Measurements from ENCODE around the gene EFCAB8.
"Not testable (repeated sequence)": the region's sequence is repeated elsewhere in the genome, so short reads cannot be mapped to it uniquely, and the experiment has no call there.

Gene EFCAB8

DNA sequence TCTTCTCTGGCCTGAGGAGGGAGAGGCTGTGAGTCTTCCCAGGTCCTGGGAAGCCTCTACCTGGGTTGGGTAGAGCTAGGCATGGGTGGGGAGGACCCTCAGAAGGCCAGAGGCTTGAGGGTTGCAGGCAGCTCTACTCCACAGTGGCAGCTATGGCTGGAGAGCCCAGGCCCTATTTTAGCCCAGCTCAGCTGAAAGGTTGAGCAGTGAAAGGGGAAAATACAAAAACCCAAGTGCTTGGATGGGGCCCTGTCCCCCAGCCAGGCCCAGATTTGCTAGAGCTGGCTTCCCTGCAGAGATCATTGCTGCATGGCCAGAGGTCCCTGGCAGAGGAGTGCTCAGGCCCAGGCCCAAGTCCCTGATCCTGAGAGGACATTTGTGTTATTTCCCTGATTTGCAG is 99.9 kb downstream of the EFCAB8 start:
- H3K36me3 Mint-ChIP-seq (ENCODE audit: low read depth) = peaks cover 4% of the 10 kb centered on the region
- ATAC-seq = no peak

DNA sequence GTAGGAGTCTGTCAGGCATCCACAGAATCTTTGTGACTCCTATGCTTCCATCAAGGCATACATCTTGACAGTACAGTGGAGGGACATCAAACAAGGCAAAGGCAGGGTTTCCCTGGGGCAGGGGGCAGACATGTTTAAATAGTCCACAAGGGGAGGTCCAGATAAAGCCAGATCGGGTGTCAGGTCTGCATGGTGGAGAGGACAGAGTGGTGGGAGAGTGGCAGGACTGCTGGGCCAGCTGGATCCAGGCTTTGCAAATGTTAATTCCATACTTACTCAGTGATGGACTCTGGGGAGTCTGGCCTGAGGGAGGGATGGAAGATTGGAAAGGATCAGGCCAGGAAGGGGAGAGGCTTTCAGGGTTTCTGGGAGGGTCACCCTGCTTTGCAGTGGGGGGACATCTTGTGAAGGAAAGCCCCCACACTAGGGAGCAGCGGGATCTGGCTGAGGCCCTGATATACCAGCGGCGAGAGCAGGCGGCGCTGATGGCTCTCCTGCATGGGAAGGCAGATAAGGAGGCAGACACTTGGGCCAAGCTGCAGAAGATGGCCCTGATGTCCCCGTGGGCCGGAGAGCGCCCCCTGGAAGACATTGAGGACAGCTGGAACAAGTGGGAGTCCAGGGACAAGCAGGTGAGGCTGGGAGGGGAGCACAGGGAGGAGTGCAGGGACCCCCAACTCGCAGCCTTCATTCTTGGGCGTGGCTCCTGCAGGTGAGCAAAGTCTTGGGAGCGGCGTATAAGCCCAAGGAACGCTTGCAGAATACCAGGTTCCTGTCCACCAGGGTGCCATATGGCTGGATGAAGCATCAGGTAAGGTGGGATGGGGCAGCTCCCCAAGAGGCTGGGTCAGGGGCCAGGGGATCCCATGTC is 100.9 kb downstream of the EFCAB8 start:
- DNase-seq = no peak
- H3K27ac Mint-ChIP-seq = no peak overlapping the region
- ATAC-seq = no peak

More for the DNA sequence above, 99.9 kb downstream of the EFCAB8 start:
- Mint-ChIP-seq H3K27ac (no peak overlapping the region), H3K4me1 (peaks cover 3% of the 10 kb centered on the region), H3K9me3 (peaks cover 24% of the 10 kb centered on the region), H3K27me3 (no peaks in the 10 kb centered on the region), H3K4me3 (no peak overlapping the region)
- no peak for DNase-seq

DNA sequence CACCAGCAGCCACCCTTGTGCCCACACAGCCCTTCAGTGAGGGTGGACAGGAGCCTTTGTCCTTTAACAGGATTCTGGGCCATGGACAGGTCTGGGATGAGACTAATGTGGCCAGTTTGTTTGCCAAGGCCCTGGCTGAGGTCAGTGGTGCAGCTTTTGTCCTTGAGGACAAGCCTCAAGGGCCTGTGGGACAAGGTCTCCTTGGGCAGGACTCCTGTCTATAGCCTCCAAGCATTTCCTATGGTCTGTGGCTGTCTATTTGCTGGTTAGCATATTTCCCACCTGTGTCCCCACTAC is 101.4 kb downstream of the EFCAB8 start:
- Mint-ChIP-seq H3K36me3 (ENCODE audit: low read depth) (peaks cover 4% of the 10 kb centered on the region), H3K27ac (no peak overlapping the region), H3K4me3 (no peak overlapping the region), H3K9me3 (peaks cover 20% of the 10 kb centered on the region), H3K27me3 (no peaks in the 10 kb centered on the region), H3K4me1 (peaks cover 11% of the 10 kb centered on the region)
- ATAC-seq = no peak
- no peak for DNase-seq

More for the DNA sequence above, 100.9 kb downstream of the EFCAB8 start:
- no peak overlapping the region for H3K4me3 Mint-ChIP-seq
- H3K9me3 Mint-ChIP-seq = peaks cover 20% of the 10 kb centered on the region
- H3K27me3 Mint-ChIP-seq = no peaks in the 10 kb centered on the region
- H3K36me3 Mint-ChIP-seq (ENCODE audit: low read depth) = peaks cover 4% of the 10 kb centered on the region
- peaks cover 9% of the 10 kb centered on the region for H3K4me1 Mint-ChIP-seq

DNA sequence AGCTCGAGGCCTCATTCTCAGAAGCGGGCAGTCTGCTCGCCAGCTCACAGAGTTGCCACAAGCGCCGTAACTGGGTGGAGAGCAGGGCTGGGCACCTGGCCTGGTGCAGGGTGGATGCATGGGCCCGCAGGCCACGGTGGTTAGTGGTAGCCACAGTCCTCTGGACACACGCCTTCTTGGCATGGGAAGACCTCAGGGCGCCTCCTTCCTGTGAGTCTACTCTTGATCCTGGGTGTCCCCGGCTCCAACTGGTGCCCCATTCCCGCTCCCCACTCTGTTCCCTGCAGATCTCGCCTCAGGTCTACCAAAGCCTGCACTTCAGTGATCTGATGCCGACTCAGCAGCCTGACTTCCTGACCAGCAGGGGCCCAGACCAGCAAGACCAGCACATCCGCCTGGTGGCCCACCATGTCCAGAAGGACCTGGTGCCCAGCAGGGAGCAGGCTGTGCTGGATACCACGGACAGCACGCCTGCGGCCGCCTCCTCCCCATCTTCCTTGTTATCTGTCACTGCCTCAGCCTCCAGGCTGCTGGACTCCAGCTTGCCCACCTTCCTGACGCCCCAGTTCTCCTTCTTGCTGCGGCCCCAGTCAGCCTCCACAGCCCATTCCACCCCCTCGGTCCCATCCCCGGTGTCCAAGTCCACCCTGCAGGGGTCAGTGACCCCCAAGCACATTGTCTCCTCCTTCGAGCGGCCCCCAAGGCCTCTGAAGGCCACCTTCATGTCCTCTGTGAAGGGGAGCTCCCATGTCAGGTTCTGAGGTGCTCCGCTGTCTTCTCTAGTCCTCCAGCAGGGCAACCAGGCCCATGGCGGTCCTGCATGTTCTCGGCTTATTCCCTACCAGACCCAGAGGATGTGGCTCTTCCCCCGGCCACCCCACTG is 102.4 kb downstream of the EFCAB8 start:
- H3K27ac Mint-ChIP-seq = no peak overlapping the region
- DNase-seq (no peak), ATAC-seq (no peak)
- H3K36me3 Mint-ChIP-seq (ENCODE audit: low read depth) = peaks cover 3% of the 10 kb centered on the region
- peaks cover 17% of the 10 kb centered on the region for H3K9me3 Mint-ChIP-seq
- H3K4me1 Mint-ChIP-seq = peaks cover 18% of the 10 kb centered on the region
- no peak overlapping the region for H3K4me3 Mint-ChIP-seq
- H3K27me3 Mint-ChIP-seq = no peaks in the 10 kb centered on the region

DNA sequence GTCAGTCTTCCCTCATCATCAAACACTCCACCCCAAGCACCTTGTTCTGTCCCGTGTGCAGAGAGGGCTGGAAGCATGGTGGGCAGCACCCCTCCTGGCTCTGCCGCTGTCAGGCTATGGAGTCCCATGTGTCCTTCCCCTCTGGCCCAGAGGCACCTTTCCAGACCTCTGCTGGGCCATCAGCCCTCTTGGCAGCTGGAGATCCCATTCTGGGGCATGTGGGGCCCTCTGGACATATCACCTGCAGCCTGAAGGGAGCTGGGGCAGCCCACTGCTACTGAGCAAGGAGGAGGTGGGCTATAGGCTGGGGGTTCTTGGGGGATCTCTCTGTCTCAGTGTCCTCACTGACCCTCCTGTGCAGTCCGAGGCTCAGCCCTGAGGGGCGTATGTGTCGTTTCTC is 103.3 kb downstream of the EFCAB8 start:
- H3K9me3 Mint-ChIP-seq = peaks cover 11% of the 10 kb centered on the region

DNA sequence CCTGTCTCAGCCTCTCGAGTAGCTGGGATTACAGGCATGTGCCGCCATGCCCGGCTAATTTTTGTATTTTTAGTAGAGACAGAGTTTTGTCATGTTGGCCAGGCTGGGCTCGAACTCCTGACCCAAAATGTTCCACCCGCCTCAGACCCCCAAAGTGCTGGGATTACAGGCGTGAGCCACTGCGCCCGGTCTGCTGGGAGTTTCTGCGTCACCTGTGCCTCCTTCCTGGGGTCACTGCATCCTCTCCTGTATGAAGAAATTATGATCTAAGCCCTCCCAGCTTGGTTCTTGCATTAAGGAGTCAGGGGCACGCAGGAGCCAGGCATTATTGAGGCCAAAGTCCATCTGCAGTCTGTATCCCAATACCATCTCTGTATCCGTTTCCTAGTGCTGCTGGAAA is 103.9 kb downstream of the EFCAB8 start:
- not testable (repeated sequence) for ATAC-seq; DNase-seq; H3K36me3 Mint-ChIP-seq (ENCODE audit: low read depth); H3K9me3 Mint-ChIP-seq; H3K27me3 Mint-ChIP-seq; H3K4me3 Mint-ChIP-seq; H3K27ac Mint-ChIP-seq
- H3K4me1 Mint-ChIP-seq = peaks cover 34% of the 10 kb centered on the region

More for the DNA sequence above, 103.3 kb downstream of the EFCAB8 start:
- H3K27ac Mint-ChIP-seq = no peak overlapping the region
- no peak overlapping the region for H3K4me3 Mint-ChIP-seq
- H3K36me3 Mint-ChIP-seq (ENCODE audit: low read depth) = no peaks in the 10 kb centered on the region
- ATAC-seq = no peak
- no peak for DNase-seq
- peaks cover 28% of the 10 kb centered on the region for H3K4me1 Mint-ChIP-seq
- no peaks in the 10 kb centered on the region for H3K27me3 Mint-ChIP-seq

DNA sequence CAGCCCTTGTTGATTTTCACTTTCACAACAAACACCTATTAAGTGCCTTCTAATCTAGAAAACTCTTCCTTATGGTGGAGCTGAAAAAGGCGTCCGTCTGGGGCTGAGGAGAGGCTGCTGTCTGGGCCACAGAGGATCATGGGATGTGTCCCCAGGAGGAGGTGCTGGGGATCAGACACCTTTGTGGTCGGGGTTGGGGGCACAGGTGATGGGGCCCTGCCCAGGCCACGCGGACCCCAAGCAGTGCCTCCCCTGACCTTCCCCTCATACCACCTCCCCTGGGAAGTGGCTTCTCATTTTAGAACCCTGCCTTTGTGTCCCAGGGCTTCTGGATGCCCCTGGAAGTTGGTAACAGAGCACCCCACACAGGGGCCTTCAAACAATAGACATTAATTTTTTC is 104.5 kb downstream of the EFCAB8 start:
- Mint-ChIP-seq H3K4me1 (peaks cover 39% of the 10 kb centered on the region), H3K36me3 (ENCODE audit: low read depth) (no peaks in the 10 kb centered on the region), H3K9me3 (peaks cover 1% of the 10 kb centered on the region), H3K27ac (no peak overlapping the region), H3K27me3 (no peaks in the 10 kb centered on the region), H3K4me3 (no peak overlapping the region)
- DNase-seq (no peak), ATAC-seq (no peak)

DNA sequence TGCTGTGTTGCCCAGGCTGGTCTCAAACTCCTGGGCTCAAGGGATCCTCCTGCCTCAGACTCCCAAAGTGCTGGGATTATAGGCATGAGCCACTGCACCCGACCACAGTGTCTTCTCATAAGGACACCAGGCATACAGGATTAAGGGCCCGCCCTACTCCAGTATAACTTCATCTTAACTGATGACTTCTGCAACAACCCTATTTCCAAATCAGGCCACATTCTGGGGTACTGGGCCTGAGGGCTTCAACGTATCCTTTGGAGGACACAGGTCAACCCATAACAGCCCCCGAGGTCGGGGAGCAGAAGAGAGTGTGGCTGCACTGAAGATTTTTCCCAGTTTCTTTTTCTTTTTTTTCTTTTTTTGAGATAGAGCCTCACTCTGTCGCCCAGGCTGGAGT is 105.9 kb downstream of the EFCAB8 start:
- Mint-ChIP-seq H3K27ac (no peak overlapping the region), H3K27me3 (no peaks in the 10 kb centered on the region), H3K4me3 (no peak overlapping the region), H3K36me3 (ENCODE audit: low read depth) (no peaks in the 10 kb centered on the region), H3K4me1 (peaks cover 53% of the 10 kb centered on the region), H3K9me3 (no peaks in the 10 kb centered on the region)
- DNase-seq (no peak), ATAC-seq (no peak)

DNA sequence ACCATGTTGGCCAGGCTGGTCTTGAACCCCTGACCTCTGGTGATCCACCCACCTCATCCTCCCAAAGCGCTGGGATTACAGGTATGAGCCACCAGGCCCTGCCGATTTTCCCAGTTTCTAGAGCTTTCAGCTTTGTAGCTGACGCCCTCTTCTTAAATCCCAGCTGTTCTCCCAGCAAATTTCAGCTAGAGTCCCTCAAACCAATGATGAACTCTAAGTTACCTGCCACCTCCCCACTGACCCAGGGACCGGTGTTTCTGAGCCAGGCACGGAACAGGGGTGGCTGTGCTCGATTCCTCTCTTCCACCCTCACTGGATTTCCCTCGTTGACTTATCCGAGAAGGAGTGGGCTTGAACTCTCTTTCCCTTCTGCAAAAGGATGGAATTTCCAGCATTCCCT is 106.4 kb downstream of the EFCAB8 start:
- Mint-ChIP-seq H3K27ac (peak overlapping the region; percentile 27), H3K9me3 (no peaks in the 10 kb centered on the region), H3K36me3 (ENCODE audit: low read depth) (no peaks in the 10 kb centered on the region), H3K4me1 (peaks cover 58% of the 10 kb centered on the region), H3K27me3 (no peaks in the 10 kb centered on the region), H3K4me3 (no peak overlapping the region)
- no peak for ATAC-seq
- no peak for DNase-seq

DNA sequence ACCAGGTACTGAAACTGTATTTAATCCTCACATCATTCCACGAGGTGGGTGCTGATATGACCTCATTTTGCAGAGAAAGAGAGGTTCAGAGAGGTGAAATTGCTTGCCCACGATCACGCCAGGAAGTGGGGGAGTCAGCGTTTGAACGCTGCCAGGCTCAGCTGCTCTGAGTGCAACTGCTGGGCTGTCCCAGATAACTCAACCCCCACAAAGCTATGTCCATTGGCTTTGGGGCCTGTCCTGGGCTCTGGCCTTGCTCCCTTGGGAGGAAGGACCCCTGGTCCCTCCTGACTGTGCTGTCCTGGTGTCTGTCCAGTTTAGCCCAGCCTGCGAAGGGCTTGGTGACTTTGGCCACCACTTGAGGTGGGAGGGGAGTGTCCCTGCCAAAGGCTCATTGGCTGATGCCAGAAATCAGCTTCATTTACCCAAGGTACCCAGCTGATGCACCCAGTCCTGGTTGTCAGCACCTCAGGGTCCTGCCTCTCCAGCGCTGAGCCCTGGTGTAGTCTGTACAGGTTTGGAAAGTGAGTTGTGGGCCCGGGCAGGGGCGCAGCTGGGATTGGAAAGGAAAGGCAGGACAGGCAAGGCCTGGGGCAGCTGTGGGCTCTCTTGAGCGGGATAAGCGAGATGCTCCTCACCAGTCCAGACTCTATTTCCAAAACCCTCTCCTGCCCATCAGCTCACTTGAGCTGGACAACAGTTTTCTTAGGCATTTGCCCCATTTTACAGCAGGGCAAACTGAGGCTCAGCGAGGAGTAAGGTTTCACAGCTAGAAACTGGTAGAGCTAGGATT is 107.1 kb downstream of the EFCAB8 start:
- H3K4me3 Mint-ChIP-seq = no peak overlapping the region
- ATAC-seq (no peak), DNase-seq (no peak)
- no peaks in the 10 kb centered on the region for H3K36me3 Mint-ChIP-seq (ENCODE audit: low read depth)
- peaks cover 65% of the 10 kb centered on the region for H3K4me1 Mint-ChIP-seq
- H3K9me3 Mint-ChIP-seq = no peaks in the 10 kb centered on the region
- peak overlapping the region; percentile 27 for H3K27ac Mint-ChIP-seq
- H3K27me3 Mint-ChIP-seq = no peaks in the 10 kb centered on the region

DNA sequence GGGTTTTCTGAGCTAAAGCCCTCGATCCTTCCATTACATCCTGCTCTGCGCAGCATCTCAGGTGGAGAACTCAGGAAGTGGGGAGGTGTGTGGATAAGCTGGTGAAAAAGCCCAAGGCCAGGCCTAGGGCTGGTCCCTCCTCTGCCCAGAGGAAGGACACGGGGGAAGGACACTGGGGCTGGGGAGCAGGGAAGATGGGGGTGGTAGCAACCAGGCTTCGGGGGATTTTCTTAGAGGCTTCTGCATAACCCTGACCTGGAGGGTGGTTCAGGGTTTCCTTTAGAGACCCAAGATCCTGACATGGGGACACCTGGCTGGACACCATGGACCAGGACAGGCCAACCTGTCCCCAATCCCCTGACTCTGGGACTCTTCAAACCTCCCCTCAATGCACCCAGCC is 107.7 kb downstream of the EFCAB8 start:
- Mint-ChIP-seq H3K9me3 (no peaks in the 10 kb centered on the region), H3K36me3 (ENCODE audit: low read depth) (no peaks in the 10 kb centered on the region), H3K4me1 (peaks cover 68% of the 10 kb centered on the region), H3K27me3 (no peaks in the 10 kb centered on the region), H3K4me3 (no peak overlapping the region), H3K27ac (no peak overlapping the region)
- DNase-seq (no peak), ATAC-seq (no peak)

DNA sequence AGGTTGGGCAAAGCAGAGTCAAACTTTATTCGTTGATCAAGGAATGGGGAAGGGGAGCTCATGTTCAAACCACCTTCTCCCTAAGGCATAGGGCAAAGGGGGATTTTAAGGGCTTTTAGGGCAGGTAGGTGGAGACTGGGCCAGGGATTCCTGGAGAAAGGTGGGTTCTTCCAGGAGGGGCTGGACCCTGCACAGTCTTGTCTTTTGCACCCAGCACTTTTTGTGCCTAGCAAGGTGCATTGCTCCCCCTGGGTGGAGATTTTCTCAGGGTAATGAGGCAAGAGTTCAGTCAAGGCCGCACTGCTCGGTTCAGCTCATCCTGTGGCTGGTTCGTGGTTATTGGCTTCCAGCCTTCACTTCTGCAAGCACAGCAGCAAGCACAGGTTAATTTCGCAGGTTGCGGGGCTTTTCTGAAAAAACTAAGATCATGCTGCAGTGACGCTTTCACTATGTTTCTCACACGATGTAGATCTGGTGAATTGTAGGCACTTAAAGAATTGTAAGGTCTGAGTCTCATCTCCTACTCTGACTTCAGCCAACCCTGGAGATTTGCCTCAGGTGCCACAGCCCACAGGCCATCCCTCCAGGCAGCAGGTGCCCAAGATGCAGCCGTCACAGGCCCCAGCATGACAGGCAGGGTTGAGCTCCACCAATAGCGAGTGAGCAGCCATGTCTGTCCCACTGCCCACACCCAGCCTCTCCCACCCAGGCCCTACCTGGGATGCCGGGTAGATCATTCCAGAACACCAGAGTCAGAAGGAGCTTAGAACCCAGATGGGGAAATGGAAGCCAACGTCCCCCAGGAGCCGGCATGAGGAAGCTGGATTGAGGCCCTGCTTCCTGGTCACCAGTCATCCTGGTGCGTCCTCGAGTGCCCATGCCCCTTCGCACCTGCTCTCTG is 108.4 kb downstream of the EFCAB8 start:
- Mint-ChIP-seq H3K27ac (no peak overlapping the region), H3K27me3 (no peaks in the 10 kb centered on the region), H3K4me3 (no peak overlapping the region), H3K9me3 (no peaks in the 10 kb centered on the region), H3K36me3 (ENCODE audit: low read depth) (no peaks in the 10 kb centered on the region), H3K4me1 (peaks cover 68% of the 10 kb centered on the region)
- ATAC-seq (peak; percentile 9), DNase-seq (peak; percentile 39)

DNA sequence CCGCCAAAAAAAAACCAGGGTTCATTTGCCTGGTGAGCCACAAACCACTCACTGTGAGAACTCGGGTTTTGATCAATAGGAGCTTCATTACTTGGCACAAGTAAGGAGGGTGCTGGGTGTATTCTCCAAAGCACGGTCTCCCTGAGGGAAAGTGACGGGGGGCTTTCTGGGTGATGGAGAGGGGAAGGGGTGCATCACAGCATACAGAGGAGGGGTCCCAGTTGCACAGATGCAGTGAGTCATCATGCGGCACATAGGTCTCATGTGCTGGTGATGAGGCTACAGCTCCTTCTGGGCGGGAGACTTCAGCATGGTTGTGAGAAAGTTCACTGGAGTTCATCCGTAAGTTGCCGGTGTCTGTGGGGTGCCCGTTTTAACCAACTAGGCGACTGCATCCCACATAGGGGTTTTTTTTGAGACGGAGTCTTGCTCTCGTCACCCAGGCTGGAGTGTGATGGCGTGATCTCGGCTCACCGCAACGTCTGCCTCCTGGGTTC is 109.3 kb downstream of the EFCAB8 start:
- no peak overlapping the region for H3K4me3 Mint-ChIP-seq
- peak; percentile 42 for DNase-seq

More for the DNA sequence above, 109.3 kb downstream of the EFCAB8 start:
- Mint-ChIP-seq H3K9me3 (no peaks in the 10 kb centered on the region), H3K36me3 (ENCODE audit: low read depth) (no peaks in the 10 kb centered on the region), H3K27me3 (no peaks in the 10 kb centered on the region), H3K27ac (no peak overlapping the region), H3K4me1 (peaks cover 65% of the 10 kb centered on the region)
- ATAC-seq = peak; percentile 23

Data from activated naive CD8-positive, alpha-beta T cell treated with anti-CD3 and anti-CD28 coated beads, Interleukin-2, amount 50 U/mL, for 24 hours (primary cell).